Smooth muscle cell (in vitro differentiated cells): ENCODE results near the gene ECI1. TPM values are rescaled to one million over a fixed set of nuclear protein-coding genes. Genes with fewer than 3 reads are reported as not detected.

ENCODE experiments used
- DNase-seq: peaks from one replicate; lab custom pipeline; 2025; ENCODE audit not compliant: unreplicated experiment; lab: John Stamatoyannopoulos, UW
- H2AFZ ChIP-seq: fragments of 200-600 bp; sonication (generic); 2 replicates; pipeline ENCODE4 v1.6.0; 2016; ENCODE audit warnings: antibody characterized with exemption, low read depth, mild to moderate bottlenecking
- H3F3A ChIP-seq: fragments of 200-600 bp; sonication (generic); 2 replicates; pipeline ENCODE4 v1.6.0; 2017; ENCODE audit warnings: antibody characterized with exemption, low read depth
- H3K27ac ChIP-seq: fragments of 200-600 bp; sonication (generic); 2 replicates; pipeline ENCODE4 v1.5.1; 2016; ENCODE audit warnings: low read depth, mild to moderate bottlenecking
- H3K27me3 ChIP-seq: fragments of 200-600 bp; sonication (generic); 2 replicates; pipeline ENCODE4 v1.6.1; 2016; ENCODE audit warnings: low read depth, mild to moderate bottlenecking
- H3K36me3 ChIP-seq: fragments of 200-600 bp; sonication (generic); 2 replicates; pipeline ENCODE4 v1.5.1; 2016; ENCODE audit warnings: low read depth
- H3K4me1 ChIP-seq: fragments of 200-600 bp; sonication (generic); 2 replicates; pipeline ENCODE4 v1.5.1; 2016; ENCODE audit warnings: low read depth
- H3K4me2 ChIP-seq: fragments of 200-600 bp; sonication (generic); 2 replicates; pipeline ENCODE4 v1.6.0; 2016; ENCODE audit warnings: mild to moderate bottlenecking
- H3K4me3 ChIP-seq: fragments of 200-600 bp; sonication (generic); 2 replicates; pipeline ENCODE4 v1.5.1; 2016; ENCODE audit warnings: mild to moderate bottlenecking
- H3K79me2 ChIP-seq: fragments of 200-600 bp; sonication (generic); 2 replicates; pipeline ENCODE4 v1.6.0; 2016; ENCODE audit warnings: low read depth, mild to moderate bottlenecking
- H3K9ac ChIP-seq: fragments of 200-600 bp; sonication (generic); 2 replicates; pipeline ENCODE4 v1.6.0; 2016; ENCODE audit warnings: low read depth
- H3K9me3 ChIP-seq: fragments of 200-600 bp; sonication (generic); replicated peaks from 2 replicates; pipeline ENCODE4 v1.5.1; 2016; ENCODE audit warnings: low read depth
- H4K20me1 ChIP-seq: fragments of 200-600 bp; sonication (generic); 2 replicates; pipeline ENCODE4 v1.6.0; 2016; ENCODE audit warnings: low read depth
- CTCF ChIP-seq: fragments of 200-600 bp; sonication (generic); IDR thresholded peaks from 2 replicates; pipeline ENCODE4 v1.5.1; 2017; ENCODE audit warnings: borderline replicate concordance, mild to moderate bottlenecking, antibody characterized with exemption; ENCODE audit not compliant: insufficient read depth, poor library complexity, severe bottlenecking
- WGBS: methylation state at CpG from one replicate; pipeline ENCODE4 v1.1.7; 2016; ENCODE audit warnings: low lambda C conversion rate; 5-methylcytosine and 5-hydroxymethylcytosine counted together
- polyA plus RNA-seq: library from polyadenylated mRNA; unstranded; fragments of >200 nt; fragmentation: Nextera tagmentation; extraction: Ambion mirVana; gene quantifications from 2 replicates; pipeline ENCODE4 v1.2.1, GENCODE V29; 2016
- total RNA-seq: library from RNA; depleted of rRNA; stranded (reverse); fragments of >200 nt; gene quantifications from 2 replicates; pipeline ENCODE4 v1.2.3, GENCODE V29; 2014

The ECI1 gene
- total and polyA plus RNA-seq, 2 experiments from 2014 or later, result 45.7 to 86.9 TPM

- no peak for DNase-seq
- TF ChIP-seq CTCF, result no peak
- H2AFZ ChIP-seq, result no peak overlapping the region
- H3K4me3 ChIP-seq, result no peak overlapping the region
- H3K79me2 ChIP-seq, result peaks cover 38% of the 10 kb centered on the region
- H3K27ac ChIP-seq, result no peak overlapping the region
- no peak overlapping the region for H3K9ac ChIP-seq
- peaks cover 33% of the 10 kb centered on the region for H3K36me3 ChIP-seq
- no peaks in the 10 kb centered on the region for H3K9me3 ChIP-seq
- H4K20me1 ChIP-seq, result peaks cover 64% of the 10 kb centered on the region
- H3K27me3 ChIP-seq, result no peaks in the 10 kb centered on the region
- no peak overlapping the region for H3K4me2 ChIP-seq
- 97% methylated on average over 6 of the region's 6 CpGs for WGBS
- peaks cover 17% of the 10 kb centered on the region for H3F3A ChIP-seq
- no peaks in the 10 kb centered on the region for H3K4me1 ChIP-seq
Measured at GRCh38 chr16:2257726-2258125, 6.3 kb upstream of the ECI1 start.

GRCh38 chr16:2256531-2257140 is 5.2 kb upstream of the ECI1 start:
- peaks cover 27% of the 10 kb centered on the region for H3K79me2 ChIP-seq
- no peak overlapping the region for H3K4me3 ChIP-seq
- peaks cover 27% of the 10 kb centered on the region for H3F3A ChIP-seq
- H3K9ac ChIP-seq, result no peak overlapping the region
- no peak overlapping the region for H3K4me2 ChIP-seq
- no peaks in the 10 kb centered on the region for H3K9me3 ChIP-seq
- no peaks in the 10 kb centered on the region for H3K27me3 ChIP-seq
- no peak for DNase-seq
- H3K27ac ChIP-seq, result no peak overlapping the region
- H3K36me3 ChIP-seq, result peaks cover 25% of the 10 kb centered on the region
- peaks cover 63% of the 10 kb centered on the region for H4K20me1 ChIP-seq
- H2AFZ ChIP-seq, result no peak overlapping the region
- no peak for TF ChIP-seq CTCF
- H3K4me1 ChIP-seq, result no peaks in the 10 kb centered on the region
- WGBS, result 99% methylated on average over 12 of the region's 12 CpGs

- no peak overlapping the region for H3K4me3 ChIP-seq
- H4K20me1 ChIP-seq, result peaks cover 34% of the 10 kb centered on the region
- H3K4me2 ChIP-seq, result no peak overlapping the region
- H2AFZ ChIP-seq, result no peak overlapping the region
- peaks cover 11% of the 10 kb centered on the region for H3K4me1 ChIP-seq
- H3K79me2 ChIP-seq, result peaks cover 26% of the 10 kb centered on the region
- H3K36me3 ChIP-seq, result peaks cover 5% of the 10 kb centered on the region
- TF ChIP-seq CTCF, result no peak
- 95% methylated on average over 11 of the region's 11 CpGs for WGBS
- H3K27ac ChIP-seq, result peak overlapping the region; percentile 73
- H3K9me3 ChIP-seq, result no peaks in the 10 kb centered on the region
- H3K9ac ChIP-seq, result no peak overlapping the region
- H3F3A ChIP-seq, result peaks cover 27% of the 10 kb centered on the region
- no peak for DNase-seq
- H3K27me3 ChIP-seq, result no peaks in the 10 kb centered on the region
Measured at GRCh38 chr16:2253293-2253692, 1.9 kb upstream of the ECI1 start.

GRCh38 chr16:2252806-2253148 is 1.4 kb upstream of the ECI1 start:
- Histone ChIP-seq H3K27me3 (no peaks in the 10 kb centered on the region), H3K9ac (no peak overlapping the region), H4K20me1 (peaks cover 30% of the 10 kb centered on the region), H3K79me2 (peaks cover 29% of the 10 kb centered on the region), H3K4me3 (no peak overlapping the region), H3F3A (peaks cover 27% of the 10 kb centered on the region), H3K9me3 (no peaks in the 10 kb centered on the region), H3K4me2 (no peak overlapping the region), H3K4me1 (peaks cover 11% of the 10 kb centered on the region), H3K36me3 (peaks cover 5% of the 10 kb centered on the region), H3K27ac (peak overlapping the region; percentile 73), H2AFZ (no peak overlapping the region)
- 94% methylated on average over 7 of the region's 7 CpGs for WGBS
- no peak for TF ChIP-seq CTCF
- DNase-seq, result no peak
